ENCODE measurements around the gene MT1G. TPM values are rescaled to one million over a fixed set of nuclear protein-coding genes. Genes with fewer than 3 reads are reported as not detected.
"Not testable (repeated sequence)": the region's sequence is repeated elsewhere in the genome, so short reads cannot be mapped to it uniquely, and the experiment has no call there.

The MT1G gene
- total RNA-seq, 2 experiments from 2014 or later, result 30.6 to 36.2 TPM

- ChIA-PET POLR2A (interaction anchor here (0.9 kb wide), 1 partner anchor 100 kb away, joined by 4 read pairs; no protein-coding TSS in a partner anchor), CTCF (interaction anchor here (1.0 to 2.7 kb wide), 2 partner anchors 17 to 41 kb away, joined by 3 to 12 read pairs; no protein-coding TSS in a partner anchor)
- no peaks in the 10 kb centered on the region for H3K9me3 Mint-ChIP-seq (ENCODE audit: insufficient read depth)
- no peak overlapping the region for H3K27ac Mint-ChIP-seq
- no peak for DNase-seq
- H3K36me3 Mint-ChIP-seq (ENCODE audit: low read depth), result peaks cover 9% of the 10 kb centered on the region
- peak overlapping the region; percentile 96 for H3K4me3 Mint-ChIP-seq
- H3K27me3 Mint-ChIP-seq (ENCODE audit: low read depth), result no peaks in the 10 kb centered on the region
- H3K4me1 Mint-ChIP-seq (ENCODE audit: low read depth), result peaks cover 34% of the 10 kb centered on the region
- no peak for ATAC-seq
Measured at GRCh38 chr16:56684256-56684925, 16.5 kb upstream of the MT1G start.

GRCh38 chr16:56683424-56684172, 15.7 kb upstream of the MT1G start:
- DNase-seq, result no peak
- H3K27ac Mint-ChIP-seq, result no peak overlapping the region
- POLR2A ChIA-PET, result interaction anchor here (0.9 to 2.5 kb wide), 13 partner anchors 14 to 248 kb away, joined by 3 to 24 read pairs (median 6); partner anchors contain the start of genes MT1E, MT1F, MT1G and MT1H
- peaks cover 9% of the 10 kb centered on the region for H3K36me3 Mint-ChIP-seq (ENCODE audit: low read depth)
- no peak for ATAC-seq
- CTCF ChIA-PET, result interaction anchor here (0.5 to 2.7 kb wide), 13 partner anchors 8 to 108 kb away, joined by 3 to 17 read pairs (median 3); partner anchors contain the start of gene MT2A
- H3K4me1 Mint-ChIP-seq (ENCODE audit: low read depth), result peaks cover 34% of the 10 kb centered on the region
- H3K4me3 Mint-ChIP-seq, result peak overlapping the region; percentile 96
- H3K9me3 Mint-ChIP-seq (ENCODE audit: insufficient read depth), result no peaks in the 10 kb centered on the region
- no peaks in the 10 kb centered on the region for H3K27me3 Mint-ChIP-seq (ENCODE audit: low read depth)

- Mint-ChIP-seq H3K4me3 (peak overlapping the region; percentile 96), H3K4me1 (ENCODE audit: low read depth) (peaks cover 34% of the 10 kb centered on the region), H3K27me3 (ENCODE audit: low read depth) (no peaks in the 10 kb centered on the region), H3K36me3 (ENCODE audit: low read depth) (peaks cover 9% of the 10 kb centered on the region), H3K27ac (peak overlapping the region; percentile 98), H3K9me3 (ENCODE audit: insufficient read depth) (no peaks in the 10 kb centered on the region)
- POLR2A ChIA-PET, result interaction anchor here (0.5 to 2.5 kb wide), 28 partner anchors 10 to 249 kb away, joined by 3 to 24 read pairs (median 4); partner anchors contain the start of genes MT1E, MT1F, MT1G and MT1H
- DNase-seq, result no peak
- peak; percentile 21 for ATAC-seq
- CTCF ChIA-PET, result interaction anchor here (0.5 to 1.9 kb wide), 12 partner anchors 9 to 107 kb away, joined by 3 to 17 read pairs (median 3); partner anchors contain the start of gene MT2A
Measured at GRCh38 chr16:56682703-56683397, 15.0 kb upstream of the MT1G start.

- DNase-seq (peak; percentile 94), ATAC-seq (peak; percentile 97)
- ChIA-PET CTCF (interaction anchor here (1.4 to 1.9 kb wide), 8 partner anchors 8 to 106 kb away, joined by 3 to 17 read pairs (median 4); no protein-coding TSS in a partner anchor), POLR2A (interaction anchor here (0.6 to 2.5 kb wide), 26 partner anchors 11 to 249 kb away, joined by 3 to 24 read pairs (median 4); partner anchors contain the start of genes MT1E, MT1F, MT1G and MT1H)
- no peaks in the 10 kb centered on the region for H3K27me3 Mint-ChIP-seq (ENCODE audit: low read depth)
- H3K27ac Mint-ChIP-seq, result peak within 1 kb of the TSS; percentile 98
- H3K4me3 Mint-ChIP-seq, result peak within 1 kb of the TSS; percentile 96
- no peaks in the 10 kb centered on the region for H3K9me3 Mint-ChIP-seq (ENCODE audit: insufficient read depth)
- peaks cover 9% of the 10 kb centered on the region for H3K36me3 Mint-ChIP-seq (ENCODE audit: low read depth)
- H3K4me1 Mint-ChIP-seq (ENCODE audit: low read depth), result peaks cover 34% of the 10 kb centered on the region
Measured at GRCh38 chr16:56681939-56682702, 14.3 kb upstream of the MT1G start, which contains the start of gene MT1X. TSS of gene MT1X (plus strand) at chr16:56682470. CDS start at chr16:56682541, 71 bp downstream.

- H3K4me1 Mint-ChIP-seq (ENCODE audit: low read depth), result peaks cover 50% of the 10 kb centered on the region
- DNase-seq (no peak), ATAC-seq (no peak)
- ChIA-PET POLR2A (interaction anchor here (0.9 kb wide), 1 partner anchor 29 kb away, joined by 3 read pairs; no protein-coding TSS in a partner anchor), CTCF (interaction anchor here (0.8 to 1.8 kb wide), 2 partner anchors 22 to 101 kb away, joined by 3 to 10 read pairs; no protein-coding TSS in a partner anchor)
- H3K27ac Mint-ChIP-seq, result no peak overlapping the region
- peaks cover 3% of the 10 kb centered on the region for H3K27me3 Mint-ChIP-seq (ENCODE audit: low read depth)
- H3K9me3 Mint-ChIP-seq (ENCODE audit: insufficient read depth), result no peaks in the 10 kb centered on the region
- H3K36me3 Mint-ChIP-seq (ENCODE audit: low read depth), result peaks cover 5% of the 10 kb centered on the region
- H3K4me3 Mint-ChIP-seq, result no peak overlapping the region
Measured at GRCh38 chr16:56679818-56680217, 12.0 kb upstream of the MT1G start.

- CTCF ChIA-PET, result interaction anchor here (0.8 to 3.9 kb wide), 4 partner anchors 17 to 101 kb away, joined by 3 to 35 read pairs (median 8); no protein-coding TSS in a partner anchor
- H3K27me3 Mint-ChIP-seq (ENCODE audit: low read depth), result peaks cover 5% of the 10 kb centered on the region
- no peak for ATAC-seq
- H3K36me3 Mint-ChIP-seq (ENCODE audit: low read depth), result peaks cover 2% of the 10 kb centered on the region
- H3K9me3 Mint-ChIP-seq (ENCODE audit: insufficient read depth), result no peaks in the 10 kb centered on the region
- H3K4me1 Mint-ChIP-seq (ENCODE audit: low read depth), result peaks cover 49% of the 10 kb centered on the region
- POLR2A ChIA-PET, result interaction anchor here (0.9 to 1.5 kb wide), 2 partner anchors 9 to 30 kb away, joined by 3 read pairs; no protein-coding TSS in a partner anchor
- no peak for DNase-seq
- H3K4me3 Mint-ChIP-seq, result no peak overlapping the region
- H3K27ac Mint-ChIP-seq, result no peak overlapping the region
Measured at GRCh38 chr16:56679078-56679730, 11.3 kb upstream of the MT1G start.

- POLR2A ChIA-PET, result interaction anchor here (1.5 kb wide), 1 partner anchor 7 kb away, joined by 3 read pairs; no protein-coding TSS in a partner anchor
- Mint-ChIP-seq H3K4me3 (no peak overlapping the region), H3K27ac (no peak overlapping the region), H3K27me3 (ENCODE audit: low read depth) (peaks cover 20% of the 10 kb centered on the region), H3K9me3 (ENCODE audit: insufficient read depth) (no peaks in the 10 kb centered on the region), H3K4me1 (ENCODE audit: low read depth) (peaks cover 45% of the 10 kb centered on the region), H3K36me3 (ENCODE audit: low read depth) (no peaks in the 10 kb centered on the region)
- CTCF ChIA-PET, result interaction anchor here (2.0 to 3.9 kb wide), 3 partner anchors 15 to 34 kb away, joined by 6 to 35 read pairs (median 7); no protein-coding TSS in a partner anchor
- DNase-seq, result no peak
- ATAC-seq, result no peak
Measured at GRCh38 chr16:56677474-56677873, 9.6 kb upstream of the MT1G start.

- H3K4me1 Mint-ChIP-seq (ENCODE audit: low read depth), result peaks cover 33% of the 10 kb centered on the region
- POLR2A ChIA-PET, result interaction anchor here (0.6 to 1.0 kb wide), 5 partner anchors 8 to 90 kb away, joined by 3 to 4 read pairs (median 3); partner anchors contain the start of gene MT1G
- peaks cover 33% of the 10 kb centered on the region for H3K27me3 Mint-ChIP-seq (ENCODE audit: low read depth)
- peak overlapping the region; percentile 61 for H3K4me3 Mint-ChIP-seq
- CTCF ChIA-PET, result interaction anchor here (0.8 to 3.9 kb wide), 8 partner anchors 12 to 275 kb away, joined by 3 to 35 read pairs (median 3); no protein-coding TSS in a partner anchor
- ATAC-seq (peak; percentile 89), DNase-seq (peak; percentile 73)
- H3K36me3 Mint-ChIP-seq (ENCODE audit: low read depth), result no peaks in the 10 kb centered on the region
- peak overlapping the region; percentile 53 for H3K27ac Mint-ChIP-seq
- H3K9me3 Mint-ChIP-seq (ENCODE audit: insufficient read depth), result no peaks in the 10 kb centered on the region
Measured at GRCh38 chr16:56675685-56676210, 7.9 kb upstream of the MT1G start.

- peaks cover 33% of the 10 kb centered on the region for H3K4me1 Mint-ChIP-seq (ENCODE audit: low read depth)
- ChIA-PET CTCF (interaction anchor here (0.7 to 6.9 kb wide), 8 partner anchors 8 to 812 kb away, joined by 3 to 59 read pairs (median 5); partner anchors contain the start of genes DOK4 and MT1X), POLR2A (interaction anchor here (0.7 kb wide), 1 partner anchor 257 kb away, joined by 3 read pairs; no protein-coding TSS in a partner anchor)
- DNase-seq; H3K36me3 Mint-ChIP-seq (ENCODE audit: low read depth); H3K27ac Mint-ChIP-seq; H3K4me3 Mint-ChIP-seq; H3K9me3 Mint-ChIP-seq (ENCODE audit: insufficient read depth); ATAC-seq: not testable (repeated sequence)
- peaks cover 45% of the 10 kb centered on the region for H3K27me3 Mint-ChIP-seq (ENCODE audit: low read depth)
Measured at GRCh38 chr16:56674570-56674969, 6.7 kb upstream of the MT1G start.

Measured in activated CD8-positive, alpha-beta T cell treated with anti-CD3 and anti-CD28 coated beads, Interleukin-2, amount 10 ng/mL, durations not matched to agents 7 days and 5 days (primary cell).